Measurements from ENCODE around the gene ALKBH2.

DNA sequence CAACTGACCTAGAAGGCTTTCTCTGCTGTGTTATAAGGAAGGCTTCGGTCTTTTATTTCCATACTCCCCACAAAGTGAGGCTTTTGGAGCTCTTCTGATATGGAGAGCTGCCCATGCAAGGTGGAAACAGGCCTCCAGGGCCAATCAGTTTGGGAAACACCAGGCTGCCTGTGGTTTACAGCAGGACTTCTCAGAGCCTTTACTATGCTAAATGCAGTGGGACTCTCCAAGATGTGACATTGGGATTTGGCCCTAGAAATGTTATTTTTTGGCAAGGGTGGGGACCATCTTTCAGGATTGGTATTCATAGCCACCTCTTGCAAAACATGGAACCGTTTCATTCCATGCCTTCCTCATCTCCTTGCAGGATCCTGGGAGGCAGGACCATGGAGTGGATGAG is 26.8 kb upstream of the ALKBH2 start:
- no peak for TF ChIP-seq POLR2A (IDR thresholded peaks at IDR 0.05; ENCODE audit: low read depth)
- TF ChIP-seq, protein P1, sequence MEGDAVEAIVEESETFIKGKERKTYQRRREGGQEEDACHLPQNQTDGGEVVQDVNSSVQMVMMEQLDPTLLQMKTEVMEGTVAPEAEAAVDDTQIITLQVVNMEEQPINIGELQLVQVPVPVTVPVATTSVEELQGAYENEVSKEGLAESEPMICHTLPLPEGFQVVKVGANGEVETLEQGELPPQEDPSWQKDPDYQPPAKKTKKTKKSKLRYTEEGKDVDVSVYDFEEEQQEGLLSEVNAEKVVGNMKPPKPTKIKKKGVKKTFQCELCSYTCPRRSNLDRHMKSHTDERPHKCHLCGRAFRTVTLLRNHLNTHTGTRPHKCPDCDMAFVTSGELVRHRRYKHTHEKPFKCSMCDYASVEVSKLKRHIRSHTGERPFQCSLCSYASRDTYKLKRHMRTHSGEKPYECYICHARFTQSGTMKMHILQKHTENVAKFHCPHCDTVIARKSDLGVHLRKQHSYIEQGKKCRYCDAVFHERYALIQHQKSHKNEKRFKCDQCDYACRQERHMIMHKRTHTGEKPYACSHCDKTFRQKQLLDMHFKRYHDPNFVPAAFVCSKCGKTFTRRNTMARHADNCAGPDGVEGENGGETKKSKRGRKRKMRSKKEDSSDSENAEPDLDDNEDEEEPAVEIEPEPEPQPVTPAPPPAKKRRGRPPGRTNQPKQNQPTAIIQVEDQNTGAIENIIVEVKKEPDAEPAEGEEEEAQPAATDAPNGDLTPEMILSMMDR (IDR thresholded peaks at IDR 0.05) = no peak
- no peak for TF ChIP-seq EP300 (IDR thresholded peaks at IDR 0.05)
- TF ChIP-seq POLR2AphosphoS5 (IDR thresholded peaks at IDR 0.05) = no peak
